Activated CD8-positive, alpha-beta memory T cell treated with anti-CD3 and anti-CD28 coated beads for 48 hours (primary cell): ENCODE data around the gene MAPK8IP2.
"Not testable (repeated sequence)": the region's sequence is repeated elsewhere in the genome, so short reads cannot be mapped to it uniquely, and the experiment has no call there.

Source experiments
- DNase-seq, 3 experiments: peaks; one replicate each; pipeline ENCODE4 v3.0.0-alpha.2; 2020; ENCODE audit warnings: low read depth in 2 of 3, low spot score in 2 of 3

The MAPK8IP2 gene

DNA sequence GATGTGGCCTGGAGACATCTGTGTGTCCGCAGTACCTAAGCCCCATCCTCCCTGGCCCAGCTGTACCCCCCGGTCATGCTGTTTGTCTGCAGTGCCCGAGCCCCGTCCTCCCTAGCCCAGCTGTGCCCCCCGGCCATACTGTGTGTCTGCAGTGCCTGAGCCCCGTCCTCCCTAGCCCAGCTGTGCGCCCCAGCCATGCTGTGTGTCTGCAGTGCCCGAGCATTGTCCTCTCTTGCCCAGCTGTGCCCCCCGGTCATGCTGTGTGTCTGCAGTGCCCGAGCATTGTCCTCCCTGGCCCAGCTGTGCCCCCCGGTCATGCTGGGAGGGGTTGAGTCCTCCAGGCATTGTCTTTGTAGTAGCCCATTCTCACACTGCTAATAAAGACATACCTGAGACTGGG is 35.0 kb downstream of the MAPK8IP2 start:
- no peak for DNase-seq

GRCh38 chr22:50640296-50640695 is 39.7 kb downstream of the MAPK8IP2 start:
- not testable (repeated sequence) for DNase-seq

DNA sequence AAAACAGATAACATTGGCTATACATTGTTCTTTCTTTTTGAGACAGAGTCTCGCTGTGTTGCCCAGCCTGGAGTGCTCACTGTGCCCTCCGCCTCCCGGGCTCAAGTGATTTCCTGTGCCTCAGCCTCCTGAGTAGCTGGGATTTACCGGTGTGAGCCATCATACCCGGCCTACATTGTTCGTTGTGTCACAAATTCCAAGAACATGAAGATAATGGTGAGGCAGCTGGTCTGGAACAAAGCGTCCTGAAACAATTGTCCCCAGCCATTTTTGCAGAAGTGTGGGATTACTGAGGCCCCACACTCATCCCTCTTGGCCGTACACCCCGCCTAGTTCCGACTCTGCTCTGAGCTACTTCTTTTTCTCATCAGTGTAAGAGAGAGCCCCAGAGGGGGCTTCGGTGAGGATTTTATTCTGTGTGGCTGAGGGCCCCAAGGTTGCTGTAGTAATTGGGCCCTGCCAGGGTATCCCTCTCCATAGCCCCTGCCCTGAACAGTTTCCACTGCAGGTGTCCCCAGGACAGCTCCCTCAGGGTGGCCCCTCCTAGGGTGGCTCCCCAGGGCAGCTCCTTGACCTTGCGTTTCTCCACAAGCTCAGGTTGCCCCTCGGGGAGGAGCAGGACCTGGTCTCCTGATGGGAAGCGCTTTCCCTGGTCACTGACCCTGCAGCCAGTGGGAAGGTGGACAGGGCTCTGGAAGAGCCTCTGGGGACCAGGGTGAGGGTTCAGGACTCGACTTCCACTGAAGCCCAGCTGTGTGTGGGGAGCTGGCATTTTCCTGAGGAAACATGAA is 40.5 kb downstream of the MAPK8IP2 start:
- no peak for DNase-seq

- DNase-seq, result no peak
Measured at GRCh38 chr22:50641696-50642607, 41.4 kb downstream of the MAPK8IP2 start.

- DNase-seq, result not testable (repeated sequence)
Measured at GRCh38 chr22:50643021-50643820, 42.6 kb downstream of the MAPK8IP2 start.

GRCh38 chr22:50643821-50644101 is 43.2 kb downstream of the MAPK8IP2 start:
- not testable (repeated sequence) for DNase-seq

- DNase-seq, result no peak
Measured at GRCh38 chr22:50653256-50653655, 52.7 kb downstream of the MAPK8IP2 start.

DNA sequence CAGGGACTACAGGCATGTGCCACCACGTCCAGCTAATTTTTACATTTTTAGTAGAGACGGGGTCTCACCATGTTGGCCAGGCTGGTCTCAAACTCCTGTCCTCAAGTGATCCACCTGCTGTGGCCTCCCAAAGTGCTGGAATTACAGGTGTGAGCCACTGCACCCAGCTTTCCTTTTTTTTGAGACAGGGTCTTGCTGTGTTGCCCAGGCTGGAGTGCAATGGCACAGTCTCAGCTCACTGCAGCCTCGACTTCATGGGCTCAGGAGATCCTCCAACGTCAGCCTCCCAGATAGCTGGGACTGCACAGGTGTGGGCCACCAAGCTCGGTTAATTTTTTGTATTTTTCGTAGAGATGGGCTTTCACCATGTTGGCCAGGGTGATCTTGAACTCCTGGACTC is 54.1 kb downstream of the MAPK8IP2 start:
- not testable (repeated sequence) for DNase-seq

DNA sequence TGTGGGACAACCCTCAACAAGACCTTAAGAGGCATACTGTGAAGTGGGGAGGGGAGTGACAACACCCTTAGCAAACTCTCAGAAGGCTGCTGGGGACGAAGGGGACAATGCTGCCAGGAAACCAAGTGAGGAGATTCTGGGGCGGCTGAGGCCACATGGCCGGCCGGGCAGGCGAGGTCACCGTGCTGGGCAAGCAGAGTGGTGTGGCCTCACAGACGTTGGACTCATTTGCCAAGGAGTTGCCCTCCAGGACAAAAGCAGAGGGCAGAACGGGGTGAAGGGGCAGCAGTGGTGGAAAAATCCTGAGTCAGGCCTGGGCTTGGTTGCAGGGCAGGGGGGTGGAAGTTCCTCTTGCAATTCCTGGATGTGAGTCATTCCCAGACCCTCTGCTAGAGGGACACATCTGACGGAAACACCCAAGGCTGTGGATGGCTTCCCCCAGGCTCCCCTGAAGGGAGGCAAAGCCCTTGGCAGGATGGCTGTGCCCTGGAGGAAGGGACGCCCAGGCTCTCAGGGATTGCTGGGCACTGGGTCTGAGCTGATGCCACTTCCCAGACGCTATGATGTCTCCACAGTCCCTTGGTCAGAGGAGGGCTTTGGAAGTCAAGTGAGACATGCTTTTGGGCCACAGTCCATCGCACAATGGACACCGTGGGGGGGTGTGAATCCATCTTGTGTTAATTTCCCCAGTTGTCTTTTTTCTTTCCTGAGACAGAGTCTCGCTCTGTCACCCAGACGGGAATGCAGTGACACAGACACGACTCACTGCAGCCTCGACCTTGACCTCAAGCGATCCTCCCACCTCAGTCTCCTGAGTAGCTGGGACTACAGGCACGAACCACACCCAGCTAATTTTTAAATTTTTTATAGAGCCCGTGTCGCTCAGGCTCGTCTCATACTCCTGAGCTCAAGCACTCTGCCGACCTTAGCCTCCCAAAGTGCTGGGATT is 55.8 kb downstream of the MAPK8IP2 start:
- no peak for DNase-seq

DNA sequence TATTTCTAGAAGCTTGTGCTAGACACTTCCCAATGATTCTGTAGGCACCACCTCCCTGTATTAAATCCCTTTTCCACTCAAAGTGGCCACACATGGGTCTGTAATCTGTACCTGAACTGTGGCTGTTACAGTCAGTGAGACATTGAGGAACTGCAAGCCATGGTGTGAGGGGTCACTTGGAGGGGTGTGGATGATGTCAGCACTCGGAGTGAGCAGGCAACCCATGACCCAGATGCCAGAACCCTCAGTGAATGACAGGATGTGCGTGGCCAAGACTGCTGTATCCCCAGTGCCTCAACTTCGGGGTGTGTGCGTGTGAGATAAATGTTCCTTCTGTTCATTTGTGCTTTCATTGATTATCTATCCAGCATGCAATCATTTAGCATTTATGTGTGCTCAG is 57.3 kb downstream of the MAPK8IP2 start:
- DNase-seq, result no peak

DNA sequence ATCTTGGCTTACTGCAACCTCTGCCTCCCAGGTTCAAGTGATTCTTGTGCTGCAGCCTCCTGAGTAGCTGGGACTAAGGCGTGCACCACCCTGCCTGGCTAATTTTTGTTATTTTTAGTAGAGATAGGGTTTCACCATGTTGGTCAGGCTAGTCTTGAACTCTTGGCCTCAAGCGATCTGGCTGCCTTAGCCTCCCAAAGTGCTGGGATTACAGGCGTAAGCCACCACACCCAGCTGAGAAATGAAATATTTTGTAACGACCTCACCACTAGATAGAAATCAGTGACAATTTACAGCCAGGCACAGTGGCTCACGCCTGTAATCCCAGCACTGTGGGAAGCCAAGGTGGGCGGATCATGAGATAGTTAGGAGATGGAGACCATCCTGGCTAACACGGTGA is 59.1 kb downstream of the MAPK8IP2 start:
- DNase-seq, result not testable (repeated sequence)

- DNase-seq, result no peak
Measured at GRCh38 chr22:50660306-50660705, 59.7 kb downstream of the MAPK8IP2 start.
